Stimulated activated CD8-positive, alpha-beta memory T cell treated with anti-CD3 and anti-CD28 coated beads, Interleukin-7, amount 100 ng/mL, for 24 hours (primary cell): ENCODE data around the gene ELMO3.

Experiments used
- DNase-seq: peaks from one replicate; pipeline ENCODE4 v3.0.0-alpha.2; 2020; ENCODE audit warnings: low read depth

Gene ELMO3

DNA sequence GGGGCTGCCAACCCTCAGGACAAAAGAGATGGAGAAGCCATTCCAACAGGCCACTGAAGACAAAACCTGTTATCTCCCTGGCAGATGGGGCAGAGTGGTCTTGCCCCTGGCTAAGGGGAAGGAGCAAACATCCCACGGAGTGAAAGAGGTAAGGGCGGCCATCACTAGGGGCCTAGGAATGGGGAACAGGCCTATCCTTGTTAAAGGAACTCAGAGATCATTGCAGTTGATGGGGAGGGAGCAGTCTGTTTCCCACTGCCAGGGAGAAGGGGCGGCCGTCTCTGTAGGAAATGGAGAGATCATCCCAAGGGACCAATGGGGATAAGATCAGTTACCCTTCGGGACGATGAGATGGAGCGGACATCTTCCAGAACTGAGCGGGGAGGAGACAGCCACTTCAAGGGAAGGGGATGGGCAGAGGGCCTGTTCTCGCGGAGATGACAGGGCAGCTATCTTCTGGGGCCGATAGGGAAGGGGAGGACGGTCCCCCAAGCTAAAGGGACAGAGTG, 27.4 kb downstream of the ELMO3 start:
- DNase-seq, result no peak

DNA sequence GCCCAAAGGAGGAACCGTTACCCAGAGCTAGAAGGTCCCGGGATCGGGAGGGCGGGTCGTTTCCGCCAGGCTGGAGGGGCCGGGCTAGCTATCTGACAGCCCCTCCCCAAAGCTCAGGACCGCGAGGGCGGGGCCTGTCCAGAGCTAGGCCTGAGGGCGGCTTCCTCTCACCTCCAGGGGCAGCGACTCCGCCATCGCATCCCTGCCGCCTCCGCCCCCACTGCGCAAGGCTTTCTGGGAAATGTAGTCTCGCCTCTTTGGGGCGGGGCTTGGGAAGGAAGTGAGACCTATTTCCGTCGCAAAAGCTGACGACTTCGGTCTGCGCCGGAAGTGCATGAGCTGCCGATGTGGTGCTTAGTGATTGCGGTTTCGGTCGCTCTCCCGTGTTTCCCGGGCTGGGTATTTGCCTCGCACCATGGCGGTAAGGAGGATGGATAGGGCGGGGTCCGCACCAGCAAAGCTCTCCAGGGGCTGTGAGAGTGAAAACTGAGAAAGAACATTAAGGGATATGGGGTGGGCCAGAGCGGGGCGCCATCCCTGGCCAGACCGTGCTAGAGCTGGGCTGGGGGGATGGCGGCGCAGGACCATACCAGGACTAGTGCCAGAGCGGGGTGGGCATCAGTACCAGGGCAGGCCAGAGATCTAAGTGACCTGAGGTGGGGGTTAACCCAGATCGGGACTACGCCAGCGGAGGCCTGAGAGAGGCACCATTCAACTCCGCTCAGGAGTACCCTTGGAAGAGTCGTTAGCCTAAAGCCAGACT, 28.1 kb downstream of the ELMO3 start, which contains the start of gene TMEM208:
Gene TMEM208, plus strand, starts transcription at position 327 of the 763 bp plus-strand sequence. Its CDS starts 89 bp downstream, at position 416.
- peak; percentile 99 for DNase-seq

DNA sequence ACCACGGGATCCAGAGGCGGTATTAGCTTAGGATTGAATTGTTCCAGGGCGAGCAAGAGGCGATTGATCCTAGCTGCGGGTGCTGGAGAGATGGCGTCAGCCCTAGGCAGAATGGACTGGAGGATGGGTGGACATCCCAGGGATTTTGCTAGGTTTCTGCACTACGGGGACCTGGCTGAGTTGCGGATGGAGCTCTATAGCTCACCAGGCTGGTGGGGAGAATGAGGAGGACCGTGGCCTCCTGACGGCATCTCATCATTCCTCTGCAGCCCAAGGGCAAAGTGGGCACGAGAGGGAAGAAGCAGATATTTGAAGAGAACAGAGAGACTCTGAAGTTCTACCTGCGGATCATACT, 28.6 kb downstream of the ELMO3 start:
- no peak for DNase-seq

DNA sequence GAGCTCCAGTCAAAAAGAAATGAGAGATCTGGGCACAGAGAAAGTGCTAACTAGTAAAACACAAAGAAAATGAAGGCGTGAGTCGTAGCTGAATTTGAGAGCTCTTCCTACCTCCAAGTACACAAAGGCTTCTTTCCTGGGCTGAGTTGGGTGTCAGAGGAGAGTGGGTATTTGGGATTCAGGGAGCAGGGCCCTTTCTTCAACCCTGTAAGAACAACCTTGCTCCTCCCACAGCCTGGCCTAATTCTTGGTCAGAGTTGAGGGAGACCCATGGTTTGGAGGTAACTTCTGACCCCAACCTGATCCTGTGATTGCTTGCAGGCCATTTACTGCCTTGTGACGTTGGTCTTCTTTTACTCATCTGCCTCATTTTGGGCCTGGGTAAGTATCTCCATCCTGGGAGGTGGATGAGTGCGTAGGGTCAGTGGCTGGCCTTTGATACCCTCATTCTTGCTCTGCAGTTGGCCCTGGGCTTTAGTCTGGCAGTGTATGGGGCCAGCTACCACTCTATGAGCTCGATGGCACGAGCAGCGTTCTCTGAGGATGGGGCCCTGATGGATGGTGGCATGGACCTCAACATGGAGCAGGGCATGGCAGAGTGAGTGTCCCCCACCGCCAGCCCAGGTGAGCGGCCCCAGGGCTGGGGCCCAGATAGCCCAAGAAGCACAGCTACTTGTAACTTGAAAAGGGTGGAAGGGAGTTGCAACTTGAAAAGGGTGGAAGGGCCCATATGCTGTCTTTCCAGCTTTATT, 29.3 kb downstream of the ELMO3 start:
- DNase-seq, result no peak

DNA sequence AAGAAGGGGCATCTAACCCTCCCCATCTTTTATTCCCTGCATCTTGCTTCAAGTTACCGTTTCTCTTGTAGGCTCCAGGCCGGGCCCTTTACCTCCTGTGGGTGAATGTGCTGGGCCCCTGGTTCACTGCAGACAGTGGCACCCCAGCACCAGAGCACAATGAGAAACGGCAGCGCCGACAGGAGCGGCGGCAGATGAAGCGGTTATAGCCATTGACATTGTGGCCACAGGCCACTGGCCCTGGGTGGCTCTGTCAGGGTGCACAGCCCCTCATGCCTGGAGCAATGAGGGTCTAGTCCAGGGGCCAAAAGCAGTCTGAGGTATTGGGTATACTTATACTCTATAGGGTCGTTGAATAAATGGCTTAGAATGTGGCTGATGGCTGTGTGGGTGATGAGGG, 30.0 kb downstream of the ELMO3 start:
- DNase-seq, result no peak

DNA sequence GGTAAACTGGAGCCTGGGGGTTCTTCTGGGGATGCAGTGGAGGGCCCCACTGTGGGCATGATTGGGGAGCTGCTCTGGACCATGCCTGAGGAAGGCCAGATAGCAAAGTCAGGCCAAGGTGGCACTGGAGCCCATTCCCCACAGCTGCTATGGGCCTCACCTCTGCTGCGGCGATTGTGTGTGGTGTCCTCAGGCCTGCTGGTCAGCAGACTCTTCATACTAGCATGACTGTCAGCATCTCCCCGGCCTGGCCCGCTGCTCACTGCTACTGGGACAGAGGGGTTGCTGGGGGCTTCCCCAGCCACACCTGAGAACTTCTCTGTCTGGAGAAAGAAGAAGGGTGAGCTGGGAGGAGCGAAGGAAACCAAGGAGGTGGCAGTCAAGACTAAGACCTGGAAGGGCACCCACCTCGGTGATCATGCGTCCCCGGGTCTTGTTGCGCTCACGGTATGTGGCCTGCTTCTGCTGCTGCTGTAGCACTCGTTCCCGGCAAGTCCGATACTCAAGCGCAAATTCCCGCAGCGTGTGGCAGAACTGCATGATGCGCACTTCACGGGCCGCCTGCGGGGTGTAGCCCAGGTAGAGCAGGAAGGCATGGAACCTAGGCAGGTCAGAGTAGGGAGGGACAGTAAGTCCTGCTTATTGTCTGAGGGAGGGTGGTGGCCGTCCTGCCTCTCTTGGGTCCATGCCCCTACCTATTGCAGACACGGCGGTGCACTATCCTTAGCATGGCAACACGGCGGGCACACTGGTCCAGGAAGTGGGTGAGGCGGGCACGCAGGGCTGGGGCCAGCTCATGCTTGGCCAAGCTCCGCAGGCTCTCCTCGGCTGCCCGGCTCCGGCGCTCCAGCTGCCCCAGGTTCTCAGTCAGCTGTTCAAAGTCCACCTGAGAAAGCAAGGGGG, 31.2 kb downstream of the ELMO3 start:
- no peak for DNase-seq

DNA sequence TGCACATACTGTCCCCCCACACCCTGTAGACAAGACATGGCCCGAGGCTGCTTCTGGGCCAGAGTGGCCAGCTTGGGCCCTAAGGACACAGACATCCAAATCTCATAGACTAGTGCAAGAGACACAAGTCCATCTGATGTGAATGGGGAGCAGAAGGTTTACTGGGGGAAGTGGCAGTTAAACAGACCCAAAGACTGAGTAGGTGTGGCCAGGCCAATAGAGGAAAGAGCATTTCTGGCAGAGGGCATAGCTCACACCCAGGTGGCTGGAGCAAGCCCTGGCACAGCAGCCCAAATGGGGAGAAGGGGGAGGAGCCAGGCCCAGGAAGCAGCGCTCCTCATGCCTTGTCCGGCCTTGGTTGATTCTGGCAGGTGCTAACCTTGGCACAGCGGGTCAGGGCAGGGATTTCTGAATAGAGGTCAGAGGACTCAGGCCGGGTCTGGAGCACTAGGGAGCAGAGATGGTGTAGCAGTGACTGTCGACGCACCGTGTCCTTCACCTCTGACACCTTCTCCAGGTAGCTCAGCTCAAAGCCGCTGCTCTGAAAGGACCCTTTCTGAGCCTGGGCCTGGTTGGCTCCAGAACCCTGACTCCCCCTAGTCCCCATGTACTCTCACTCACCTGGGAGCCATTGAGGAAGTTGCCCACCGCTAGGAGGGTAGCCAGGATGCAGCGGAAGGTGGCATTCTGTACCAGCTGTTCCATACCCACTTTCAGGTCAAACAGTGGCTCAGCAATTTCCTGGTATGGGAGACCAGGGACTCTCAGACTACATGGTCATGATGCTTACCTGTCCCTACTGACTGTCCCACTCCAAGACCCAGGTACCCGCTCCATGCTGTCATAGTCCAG, 32.1 kb downstream of the ELMO3 start:
- no peak for DNase-seq

DNA sequence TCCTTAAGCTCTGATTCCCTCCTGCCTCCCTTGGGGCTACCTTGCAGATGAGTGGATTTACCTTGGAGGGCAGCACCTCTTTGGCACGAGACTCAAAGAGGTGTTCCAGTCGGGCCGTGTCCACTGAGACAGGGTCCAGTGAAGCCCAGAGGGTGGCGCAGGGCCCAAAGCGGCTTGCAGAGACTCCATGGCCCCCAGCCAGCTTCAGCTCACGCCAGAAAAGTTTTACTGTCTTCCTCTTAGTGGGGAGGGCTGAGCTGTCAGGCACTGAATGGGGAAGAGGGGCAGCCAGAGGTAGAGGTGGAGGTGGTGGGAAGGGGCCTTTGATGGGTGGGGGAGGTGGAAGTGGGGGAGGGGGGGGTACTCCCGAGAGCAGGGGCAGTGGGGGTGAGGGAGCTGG, 34.7 kb downstream of the ELMO3 start:
- no peak for DNase-seq

DNA sequence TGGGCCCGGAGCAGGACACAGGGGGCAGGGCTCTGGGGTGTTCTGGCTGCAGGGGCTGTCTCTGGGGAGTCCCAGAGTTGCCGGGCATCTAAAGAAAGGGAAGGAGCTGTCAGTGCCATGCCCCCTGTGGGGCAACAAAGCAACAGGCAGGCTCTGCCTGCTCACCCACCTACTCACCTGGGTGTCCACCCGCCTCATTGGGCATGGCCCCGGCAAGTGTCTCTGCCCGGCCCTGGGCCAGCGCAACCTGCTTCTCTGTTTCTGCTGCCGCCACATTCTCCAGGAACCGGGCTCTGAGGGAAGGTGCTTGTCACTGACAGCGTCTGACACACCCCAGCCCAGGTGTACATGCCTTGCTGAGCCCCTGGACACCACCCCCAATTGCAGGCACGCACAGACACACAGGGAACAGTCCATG, 35.3 kb downstream of the ELMO3 start:
- DNase-seq, result no peak

DNA sequence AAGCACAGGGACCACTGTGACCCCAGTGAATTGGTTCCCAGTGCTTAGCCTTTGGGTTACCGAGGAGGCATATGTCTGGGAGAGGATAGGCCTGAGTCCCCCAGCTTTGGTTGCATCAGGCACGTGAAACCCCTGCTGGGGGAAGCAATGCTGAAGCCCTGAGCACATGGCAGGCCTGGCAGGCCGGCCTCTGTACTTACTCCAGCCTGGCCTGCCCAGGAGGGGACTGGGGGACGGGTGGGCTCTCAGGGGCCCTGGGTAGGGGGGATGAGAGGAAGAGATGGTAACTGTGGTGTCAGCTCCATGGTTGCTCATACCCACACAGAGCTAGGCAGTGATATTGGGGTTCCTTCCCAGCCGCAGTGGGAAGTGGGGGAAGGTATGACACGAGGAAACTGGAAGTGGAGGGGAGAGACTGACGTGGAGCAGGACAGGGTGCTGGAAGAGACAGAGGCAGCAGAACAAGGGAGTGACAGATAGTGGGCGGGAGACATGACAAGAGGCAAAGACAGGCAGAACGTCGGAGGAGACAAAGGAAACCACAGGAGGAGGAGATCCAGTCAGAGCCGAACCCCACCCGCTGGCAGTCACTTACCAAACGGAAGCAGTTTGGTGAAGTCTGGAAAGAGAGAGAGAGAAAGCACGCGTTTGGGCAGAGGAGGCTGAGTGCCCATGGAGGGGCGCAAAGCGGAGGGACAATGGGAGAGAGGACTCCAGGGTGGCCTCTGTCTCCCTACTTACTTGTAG, 37.1 kb downstream of the ELMO3 start:
- DNase-seq, result no peak

DNA sequence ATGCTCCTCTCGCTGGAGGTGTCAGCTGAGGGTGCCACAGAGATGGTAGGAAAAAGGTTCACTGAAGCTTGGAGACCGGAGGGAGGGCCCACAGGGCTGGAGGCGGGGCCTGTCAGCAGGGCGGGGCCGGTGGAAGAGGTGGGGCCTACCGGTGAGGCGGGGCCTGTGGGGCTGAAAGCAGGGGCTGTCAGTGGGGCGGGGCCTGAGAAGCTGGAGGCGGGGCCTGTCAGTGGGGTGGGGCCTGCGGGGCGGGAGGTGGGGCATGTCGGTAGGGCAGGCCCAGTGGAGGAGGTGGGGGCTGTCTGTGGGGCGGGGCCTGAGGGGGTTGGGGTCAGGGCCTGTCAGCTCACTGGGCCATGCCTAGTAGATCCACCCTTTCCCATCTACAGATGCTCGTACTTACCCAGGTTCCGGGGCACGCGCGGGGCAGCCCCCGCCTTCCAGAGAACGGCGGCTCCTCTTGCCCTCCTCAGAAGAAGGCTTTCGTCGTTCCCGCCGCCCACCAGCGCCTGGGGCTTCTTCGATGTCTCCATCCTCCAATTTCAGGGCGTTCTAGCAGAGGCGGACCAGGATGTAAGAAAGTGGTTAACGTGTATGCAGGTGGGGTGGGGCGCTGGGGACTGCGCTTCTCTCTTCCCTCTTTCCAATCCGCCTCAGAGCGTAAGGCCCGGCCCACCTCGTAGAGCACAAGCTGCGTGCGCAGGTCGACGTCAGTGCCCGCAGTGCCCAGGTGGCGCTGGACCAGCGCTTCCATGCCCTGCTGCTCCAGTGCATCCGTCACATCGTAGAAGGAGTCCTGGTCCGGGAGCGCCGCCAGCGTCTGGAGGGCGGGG, 37.8 kb downstream of the ELMO3 start:
- DNase-seq, result peak; percentile 66

DNA sequence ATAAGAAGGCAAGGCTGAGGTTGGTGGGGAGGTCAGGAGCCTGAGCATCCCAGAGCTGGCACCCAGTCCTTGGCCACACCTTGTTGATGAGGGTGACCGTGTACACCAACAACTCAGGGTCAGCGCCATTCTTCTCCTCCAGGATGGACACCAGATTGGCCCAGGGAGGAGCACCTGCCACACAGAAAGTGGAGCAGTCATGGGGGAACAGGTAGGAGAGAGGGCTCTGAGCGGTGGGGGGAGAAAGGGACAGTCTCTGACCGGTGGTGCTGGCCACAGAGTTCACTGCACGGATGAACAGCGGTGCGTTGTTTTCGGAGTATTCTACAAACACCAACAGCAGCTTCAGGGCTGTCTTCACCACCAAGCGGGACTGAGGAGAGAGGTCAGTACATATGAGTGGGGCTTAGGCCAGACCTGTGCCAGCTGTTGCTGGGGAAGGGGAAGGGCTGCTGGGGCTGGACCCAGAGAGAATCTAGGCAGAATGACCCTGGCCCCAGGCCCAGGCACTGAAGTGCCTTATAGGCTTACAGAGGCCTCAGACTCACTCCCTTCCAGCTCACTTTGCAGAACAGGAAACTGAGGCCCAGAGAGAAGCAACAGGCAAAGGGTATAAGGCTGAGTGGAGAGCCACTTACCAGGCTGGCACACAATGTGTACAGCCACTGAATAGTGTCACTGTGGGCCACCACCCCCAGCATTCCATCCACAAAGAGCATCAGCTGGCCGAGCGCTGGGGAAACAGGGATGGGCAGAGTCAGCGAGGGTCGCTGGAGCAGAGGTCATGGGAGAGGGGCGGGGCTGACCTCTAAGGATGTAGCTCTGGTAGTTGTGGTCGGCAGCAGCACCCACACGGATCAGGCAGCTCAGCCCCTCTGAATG, 38.7 kb downstream of the ELMO3 start:
- DNase-seq, result no peak

DNA sequence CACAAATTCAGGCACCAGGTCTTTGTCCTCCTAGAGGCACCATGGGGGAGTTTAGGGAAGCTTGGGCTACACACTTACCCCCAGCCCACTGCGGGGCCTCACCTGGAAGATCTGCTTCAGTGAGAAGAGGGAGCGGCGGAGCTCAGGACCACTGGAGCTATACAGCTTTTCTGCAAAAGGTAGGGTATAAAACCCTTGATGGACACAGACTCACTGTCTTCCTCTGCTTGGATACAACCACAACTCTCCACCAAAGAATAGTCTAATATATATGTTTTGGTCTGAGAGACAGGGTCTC, 39.3 kb downstream of the ELMO3 start:
- DNase-seq, result no peak

DNA sequence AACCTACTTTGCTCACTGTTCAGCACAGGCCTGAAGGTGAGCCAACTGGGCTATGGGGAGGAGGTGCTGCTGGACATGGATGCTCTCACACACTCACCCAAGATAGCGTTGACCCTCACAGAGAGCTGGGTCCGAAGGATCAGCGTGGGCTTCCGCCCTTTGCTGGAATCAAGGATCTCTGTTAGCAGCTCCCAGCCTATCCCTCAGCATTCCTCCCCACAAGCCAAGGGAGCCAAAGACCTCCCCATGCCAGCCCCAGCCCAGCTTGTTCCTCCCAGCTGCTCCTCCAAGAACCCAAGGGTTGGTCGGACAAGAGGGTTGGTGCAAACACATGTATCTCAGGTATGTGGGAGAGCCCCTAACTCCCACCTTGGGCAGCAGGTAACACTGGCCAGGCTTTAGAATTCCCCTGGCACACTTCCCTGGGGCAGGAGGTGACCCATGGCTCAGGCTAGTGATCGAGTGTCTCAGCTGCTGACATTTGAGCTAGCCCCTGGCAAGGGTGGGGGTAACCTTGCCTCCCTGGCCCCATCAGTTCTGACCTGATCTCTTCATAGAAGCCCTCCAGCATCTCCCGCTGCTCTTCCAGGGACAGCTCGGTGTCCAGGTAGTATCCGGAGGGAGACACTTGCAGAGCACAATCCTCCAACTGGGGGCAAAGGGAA, 40.0 kb downstream of the ELMO3 start:
- DNase-seq, result no peak

DNA sequence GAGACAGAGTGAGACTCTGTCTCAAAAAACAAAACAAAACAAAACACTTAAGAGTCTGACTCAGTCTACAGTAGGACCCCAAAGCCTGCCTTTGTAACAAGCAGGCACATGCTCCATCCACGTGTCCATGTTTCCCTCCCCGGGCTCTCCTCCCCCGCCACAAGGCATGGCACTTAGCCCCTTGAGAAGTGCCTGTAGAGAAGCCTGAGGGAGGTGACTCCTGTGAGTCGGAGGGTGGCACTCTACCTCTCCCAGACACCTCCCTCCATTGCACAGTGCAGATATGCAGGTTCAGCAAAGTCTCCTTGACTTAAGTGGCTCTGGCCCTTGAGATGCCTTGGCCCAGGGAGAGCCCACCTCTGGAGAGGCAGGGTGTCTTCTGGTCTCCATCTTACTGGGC, 41.6 kb downstream of the ELMO3 start:
- DNase-seq, result no peak

DNA sequence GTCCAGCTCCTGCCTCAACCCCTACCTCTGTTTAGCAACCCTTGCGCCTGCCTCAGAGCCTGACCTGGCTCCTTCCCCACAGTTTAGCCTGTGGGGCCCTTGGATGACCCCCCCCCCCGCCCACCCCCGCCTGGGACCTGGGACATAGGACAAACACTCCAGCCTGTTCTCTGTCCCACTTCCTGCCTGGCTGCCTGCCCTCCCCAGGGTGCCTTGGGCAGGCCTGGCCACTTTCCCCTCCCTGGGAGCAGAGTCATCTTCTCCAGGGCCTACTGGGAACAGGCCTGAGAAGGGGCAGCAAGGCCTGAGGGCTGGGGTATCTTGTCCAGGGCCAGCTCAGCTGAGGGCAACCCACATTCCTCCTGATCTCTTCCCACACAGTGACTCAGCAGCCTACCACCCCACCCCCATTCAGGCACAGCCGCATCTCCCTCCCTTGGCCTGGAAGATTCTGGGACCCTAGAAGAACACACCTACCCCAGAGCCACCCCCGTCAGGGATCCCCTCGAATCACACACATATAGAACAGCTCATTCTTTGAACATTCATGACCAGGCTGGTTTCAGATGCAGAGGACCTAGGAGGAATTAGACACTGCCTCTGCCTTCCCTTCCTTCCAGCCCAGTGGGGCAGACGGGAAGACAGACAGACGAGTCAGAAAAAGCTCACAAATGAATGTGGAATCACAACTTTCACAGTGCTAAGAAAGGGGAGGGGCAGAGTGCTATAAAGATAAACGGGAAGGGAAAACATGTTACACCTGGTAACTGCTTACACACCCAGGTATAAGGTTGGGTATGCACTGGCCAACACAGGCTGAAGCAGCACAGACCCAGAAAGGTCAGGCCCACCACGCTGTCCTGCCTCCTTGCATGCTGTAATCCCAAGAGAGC, 42.3 kb downstream of the ELMO3 start:
- no peak for DNase-seq

DNA sequence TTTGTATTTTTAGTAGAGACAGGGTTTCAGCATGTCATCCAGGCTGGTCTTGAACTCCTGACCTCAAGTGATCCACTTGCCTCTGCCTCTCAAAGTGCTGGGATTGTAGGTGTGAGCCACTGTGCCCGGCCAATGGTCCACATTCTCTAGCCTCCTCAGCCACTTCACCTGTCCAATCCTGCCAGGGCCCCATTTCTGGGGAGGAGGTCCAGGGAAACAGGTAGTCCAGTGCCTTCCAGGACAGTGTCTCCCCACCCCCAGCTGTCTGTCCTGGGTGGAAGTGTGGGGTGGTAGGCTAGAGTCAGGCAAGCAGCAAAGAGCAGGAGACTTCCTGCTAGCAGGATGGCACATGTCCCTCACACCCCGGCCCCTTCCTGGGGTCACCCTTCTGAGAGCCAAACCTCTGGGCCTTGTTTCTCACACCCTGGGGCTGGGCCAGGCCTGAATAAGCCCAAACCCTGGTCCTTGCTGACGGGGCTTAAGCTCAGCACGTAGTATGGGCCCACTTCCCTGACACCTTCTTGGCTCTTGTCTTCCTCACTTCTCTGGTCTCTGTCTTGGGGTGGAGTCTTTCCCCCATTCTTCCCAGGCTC, 43.3 kb downstream of the ELMO3 start:
- no peak for DNase-seq
